NCI-H2029 (cell line): ENCODE measurements around the gene MARK2.
"Not testable (repeated sequence)": the region's sequence is repeated elsewhere in the genome, so short reads cannot be mapped to it uniquely, and the experiment has no call there.

ENCODE experiments used
- DNase-seq: peaks from one replicate; lab custom pipeline; 2025; lab: John Stamatoyannopoulos, UW

MARK2 gene

DNA sequence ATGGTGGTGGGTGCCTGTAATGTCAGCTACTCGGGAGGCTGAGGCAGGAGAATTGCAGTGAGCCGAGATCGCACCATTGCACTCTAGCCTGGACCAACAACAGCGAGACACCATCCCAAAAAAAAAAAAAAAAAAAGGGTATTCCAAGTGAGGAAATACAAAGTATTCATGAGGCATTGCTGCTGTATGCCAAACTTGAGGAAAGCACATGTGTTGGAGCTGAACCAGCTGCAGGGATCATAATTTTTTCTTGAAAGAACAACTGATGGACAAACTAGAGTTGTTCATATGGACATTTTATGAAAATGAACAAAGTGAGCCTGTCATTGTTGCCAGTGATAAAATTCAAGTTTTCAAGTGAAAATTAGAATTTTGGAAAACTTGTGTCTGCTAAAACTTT lies 15.8 kb downstream of the MARK2 start:
- DNase-seq, result no peak

- DNase-seq, result no peak
These were observed 17.1 kb downstream of the MARK2 start for GRCh38 chr11:63855975-63856374.

DNA sequence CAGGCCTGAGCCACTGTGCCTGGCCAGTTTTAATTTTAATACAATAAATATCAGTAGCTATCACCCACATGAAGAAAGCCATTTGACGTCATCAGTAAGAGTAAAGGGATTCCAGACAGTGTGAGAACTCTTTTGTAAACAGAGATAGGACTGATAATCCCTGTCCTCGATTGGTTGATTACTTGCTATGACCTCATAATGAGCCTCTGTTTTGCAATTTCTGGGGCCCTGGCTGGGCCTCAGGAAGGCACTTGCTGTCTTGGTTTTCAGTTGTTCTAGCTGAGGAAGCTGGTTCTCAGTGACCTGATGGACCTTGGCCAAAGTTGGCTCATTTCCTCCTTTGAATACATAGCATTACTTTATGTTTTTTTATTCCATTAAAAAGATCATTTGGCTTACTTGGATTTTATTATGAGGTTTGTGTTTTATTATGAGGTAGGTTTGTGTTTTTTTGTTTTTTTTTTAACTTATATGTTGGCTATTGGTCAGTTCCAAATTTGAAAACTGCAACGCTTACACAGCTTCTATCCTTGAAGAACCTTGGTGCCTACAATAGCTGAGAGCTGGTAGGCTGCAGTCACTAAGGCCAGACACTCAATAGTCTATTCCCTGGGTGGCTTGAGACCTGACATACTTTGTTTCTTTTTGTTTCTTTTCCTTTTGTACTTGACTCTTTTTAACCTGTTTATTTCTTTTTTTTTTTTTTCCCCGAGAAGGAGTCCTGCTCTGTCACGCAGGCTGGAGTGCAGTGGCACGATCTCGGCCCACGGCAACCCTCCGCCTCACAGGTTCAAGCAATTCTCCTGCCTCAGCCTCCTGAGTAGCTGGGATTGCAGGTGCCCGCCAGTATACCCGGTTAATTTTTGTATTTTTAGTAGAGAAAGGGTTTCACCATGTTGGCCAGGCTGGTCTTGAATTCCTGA lies 20.0 kb downstream of the MARK2 start:
- no peak for DNase-seq

DNA sequence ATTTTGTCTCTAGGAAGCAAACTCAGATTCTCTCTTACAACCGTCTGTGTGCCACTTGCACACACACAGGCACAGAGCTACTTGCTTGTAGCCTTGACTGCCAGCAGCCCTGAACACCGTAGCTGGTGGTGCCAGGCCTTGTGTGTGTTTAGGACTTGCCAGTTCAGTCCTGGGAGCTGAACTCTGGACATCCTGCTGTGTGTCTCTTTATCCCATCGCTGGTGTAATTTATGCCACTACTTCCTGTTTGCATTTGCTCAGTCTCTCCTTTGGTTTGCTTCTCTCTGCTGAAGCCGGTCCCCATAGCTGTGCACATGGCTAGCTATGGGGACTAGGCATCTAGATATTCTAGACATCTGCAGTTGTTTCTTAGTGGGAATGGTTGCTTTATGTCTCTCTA lies 24.0 kb downstream of the MARK2 start:
- DNase-seq, result no peak

- not testable (repeated sequence) for DNase-seq
These were observed 24.7 kb downstream of the MARK2 start for GRCh38 chr11:63863620-63864019.

GRCh38 chr11:63866211-63866610 lies 27.3 kb downstream of the MARK2 start:
- peak; percentile 22 for DNase-seq

GRCh38 chr11:63867511-63867910 lies 28.6 kb downstream of the MARK2 start:
- DNase-seq, result no peak

GRCh38 chr11:63868399-63869064 lies 29.6 kb downstream of the MARK2 start:
- no peak for DNase-seq

DNA sequence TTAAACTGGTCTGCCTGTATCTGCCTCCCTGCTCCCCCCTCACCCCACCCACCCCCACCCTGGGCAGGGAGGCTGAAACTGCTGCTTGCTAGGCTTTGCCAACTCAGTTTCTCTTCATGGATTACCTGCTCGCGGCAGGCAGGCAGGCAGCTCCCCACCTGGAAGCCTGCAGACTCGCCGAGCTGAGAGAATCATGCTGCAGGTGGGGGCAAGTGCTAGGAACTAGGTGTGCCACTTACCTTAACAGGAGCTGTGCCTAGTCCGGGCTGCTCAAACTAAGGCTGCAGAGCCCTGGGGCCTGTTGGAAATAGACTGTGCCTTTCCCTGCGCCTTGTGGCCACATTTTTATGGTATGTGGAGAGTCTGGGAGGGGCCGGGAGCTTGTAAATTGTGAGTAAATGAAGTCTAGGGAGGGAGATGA lies 30.3 kb downstream of the MARK2 start:
- DNase-seq, result no peak

GRCh38 chr11:63869683-63870082 lies 30.8 kb downstream of the MARK2 start:
- DNase-seq, result no peak

DNA sequence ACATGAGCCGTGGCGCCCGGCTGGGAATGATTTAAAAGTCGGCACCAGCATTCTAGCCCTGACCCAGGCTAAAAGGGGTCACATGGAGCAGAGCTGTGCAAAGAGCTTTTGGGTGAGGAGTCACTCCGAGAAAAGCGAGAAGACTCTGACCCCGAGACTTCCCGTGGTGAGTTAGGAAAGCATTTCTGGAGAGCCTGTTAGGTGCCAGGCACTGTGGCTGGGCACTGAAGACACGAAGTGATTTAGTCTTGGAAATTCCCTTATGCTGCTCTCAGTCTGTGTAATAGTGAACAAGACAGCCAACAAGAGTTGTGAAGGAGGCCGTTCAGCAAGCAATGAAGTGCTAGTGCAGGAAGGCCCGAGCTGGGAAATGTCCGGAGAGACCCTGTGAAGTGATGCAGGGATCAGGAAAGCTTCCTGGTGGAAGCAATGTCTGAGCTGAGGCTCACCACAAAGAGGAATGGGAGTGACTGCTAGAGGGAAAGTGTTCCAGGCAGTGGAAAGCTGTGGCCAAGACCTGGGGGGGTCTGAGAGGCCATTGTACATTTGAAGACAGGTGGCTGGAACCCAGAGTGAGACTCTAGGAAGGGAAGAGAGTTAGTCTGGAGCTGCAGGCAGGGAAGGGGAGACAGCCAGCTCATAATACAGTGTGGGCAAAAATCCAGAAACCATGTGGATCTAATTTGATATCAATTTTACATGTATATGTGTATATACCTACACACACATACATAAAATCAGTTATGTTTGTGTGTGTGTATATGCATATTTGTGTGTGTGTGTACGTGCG lies 31.6 kb downstream of the MARK2 start:
- DNase-seq, result no peak

GRCh38 chr11:63871962-63872799 lies 33.3 kb downstream of the MARK2 start:
- DNase-seq, result peak; percentile 82

DNA sequence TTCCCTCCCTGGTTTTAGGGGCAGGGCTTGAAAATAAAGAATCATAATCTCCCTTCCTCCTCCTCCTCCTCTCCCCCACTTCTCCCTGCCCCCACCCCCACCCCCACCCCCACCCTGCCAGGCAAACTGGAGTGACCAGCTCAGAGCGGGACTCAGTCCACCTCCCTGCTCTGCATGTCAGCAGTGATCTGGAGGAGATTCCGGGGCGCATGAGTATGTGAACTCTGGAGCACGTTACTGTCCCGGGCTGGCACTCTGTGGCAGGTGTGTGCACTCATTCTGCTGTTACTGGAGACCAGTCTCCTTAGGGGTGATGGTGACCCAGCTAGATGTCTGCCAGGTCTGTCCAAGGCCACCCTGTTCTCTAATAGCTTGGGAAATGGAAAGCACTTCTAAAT lies 33.9 kb downstream of the MARK2 start:
- DNase-seq, result no peak

DNA sequence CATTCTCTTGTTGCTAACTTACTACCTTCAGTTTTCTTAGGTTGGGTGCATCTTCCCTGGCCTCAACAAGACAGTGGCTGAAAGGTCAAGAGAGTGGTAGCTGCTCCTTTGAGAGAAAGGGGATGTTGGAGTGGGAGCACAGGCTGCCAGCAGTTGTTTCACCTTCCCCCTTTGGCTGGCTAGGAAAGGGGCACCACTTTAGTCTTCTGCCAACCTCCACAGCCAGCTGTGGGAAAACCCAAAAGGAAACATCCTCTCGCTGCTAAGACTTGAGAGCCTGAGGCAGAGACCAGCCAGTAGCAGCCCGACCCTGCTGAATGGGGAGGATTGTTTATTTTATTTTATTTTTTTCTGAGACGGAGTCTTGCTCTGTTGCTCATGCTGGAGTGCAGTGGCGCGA lies 34.4 kb downstream of the MARK2 start:
- DNase-seq, result no peak

DNA sequence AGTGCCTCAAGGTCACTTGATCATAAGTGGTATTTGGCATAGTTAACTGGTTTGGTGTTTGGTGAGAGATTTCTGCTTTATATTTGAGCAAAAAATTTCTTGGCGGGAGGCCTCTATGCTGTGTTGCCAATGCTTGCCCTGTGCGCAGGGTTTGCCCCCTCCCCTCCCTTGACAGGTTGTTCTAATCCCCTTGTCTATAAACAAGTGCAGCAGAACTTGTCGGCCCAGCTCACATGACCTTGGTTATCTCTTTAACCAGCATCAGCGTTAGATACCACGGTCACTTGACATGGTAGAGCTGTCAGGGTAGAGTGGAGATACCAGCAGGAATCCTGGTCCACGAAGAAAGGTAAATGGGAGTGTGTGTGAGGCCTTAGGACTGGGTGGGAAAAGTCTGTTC lies 35.6 kb downstream of the MARK2 start:
- DNase-seq, result no peak

GRCh38 chr11:63875506-63876065 lies 36.7 kb downstream of the MARK2 start:
- no peak for DNase-seq

GRCh38 chr11:63876616-63877015 lies 37.7 kb downstream of the MARK2 start:
- DNase-seq, result no peak

DNA sequence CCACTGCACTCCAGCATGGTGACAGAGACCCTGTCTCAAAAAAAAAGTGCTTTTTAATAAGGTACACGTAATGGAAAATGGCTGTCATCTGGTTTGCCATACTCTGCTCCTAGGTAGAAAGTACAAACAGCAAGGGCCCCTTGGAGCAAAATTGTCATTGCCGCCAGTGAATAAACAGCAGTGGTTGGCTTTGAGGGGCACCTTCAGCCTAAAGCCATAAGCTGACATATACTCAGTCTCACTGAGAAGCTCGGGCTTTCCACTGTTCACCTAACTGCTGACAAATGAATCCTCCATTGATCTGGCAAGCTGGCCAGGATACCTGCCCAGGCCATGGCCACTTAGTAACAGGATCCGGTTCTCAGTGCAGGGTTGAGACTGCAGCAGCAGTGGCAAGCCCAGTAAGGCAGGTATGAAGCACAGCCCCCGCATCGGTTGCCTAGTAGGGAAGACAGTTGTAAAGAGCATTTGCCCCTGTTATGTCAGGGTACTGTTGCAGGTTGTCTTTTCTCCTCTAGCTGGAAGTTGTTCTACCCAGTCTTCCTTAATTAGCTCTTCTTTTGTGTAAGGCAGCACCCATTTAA lies 38.8 kb downstream of the MARK2 start:
- peak; percentile 4 for DNase-seq

GRCh38 chr11:63879598-63880402 lies 40.9 kb downstream of the MARK2 start:
- no peak for DNase-seq

DNA sequence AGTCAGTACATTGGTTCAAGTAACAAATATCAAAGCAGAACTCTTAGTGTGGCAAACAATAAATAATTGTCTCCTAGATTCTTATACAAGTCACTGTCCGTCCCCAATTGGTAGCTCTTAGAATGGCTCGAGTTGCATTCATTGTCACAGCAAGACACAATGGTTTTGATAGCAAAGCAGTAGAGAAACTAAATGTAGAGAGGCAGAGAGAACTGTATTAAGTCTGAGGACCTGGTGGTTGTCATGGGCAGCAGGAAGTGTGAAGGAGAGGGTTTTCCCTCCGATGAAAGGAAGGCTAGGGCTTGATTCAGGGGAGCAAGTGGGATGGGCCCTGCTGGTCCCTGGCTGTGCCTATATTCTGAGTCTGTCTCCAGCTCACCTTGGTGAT lies 41.5 kb downstream of the MARK2 start:
- DNase-seq, result no peak
